Stimulated activated naive B cell treated with anti-CD40 and anti-IgM and Interleukin-4, amounts not matched to agents 10 μg/mL and 1 μg/mL and 100 μg/mL, for 72 hours (primary cell): ENCODE measurements around the gene CDC6.
"Not testable (repeated sequence)": the region's sequence is repeated elsewhere in the genome, so short reads cannot be mapped to it uniquely, and the experiment has no call there.

ENCODE experiments used
- ATAC-seq, 2 donors: fragments of 150-1000 bp; cut with Tn5 transposase; replicated peaks; 2 replicates each; pipeline ENCODE4 v1.10.0; 2021; ENCODE audit warnings: moderate library complexity in 1 of 2
- DNase-seq: peaks from one replicate; pipeline ENCODE4 v3.0.0; 2021
- H3K27ac Mint-ChIP-seq: one replicate; pipeline ENCODE4 v1.8.0; 2022; ENCODE audit warnings: mild to moderate bottlenecking, mixed read lengths
- H3K27me3 Mint-ChIP-seq, 2 donors: one replicate each; pipeline ENCODE4 v1.8.0; 2022; ENCODE audit warnings: mixed read lengths in 2 of 2
- H3K36me3 Mint-ChIP-seq, 2 donors: one replicate each; pipeline ENCODE4 v1.8.0; 2022; ENCODE audit warnings: mixed read lengths in 2 of 2, mild to moderate bottlenecking in 1 of 2
- H3K4me1 Mint-ChIP-seq, 2 donors: one replicate each; pipeline ENCODE4 v1.8.0; 2022; ENCODE audit warnings: mixed read lengths in 2 of 2, mild to moderate bottlenecking in 1 of 2
- H3K4me3 Mint-ChIP-seq, 2 donors: one replicate each; pipeline ENCODE4 v1.8.0; 2022; ENCODE audit warnings: mild to moderate bottlenecking in 2 of 2, mixed read lengths in 2 of 2, moderate library complexity in 1 of 2
- H3K9me3 Mint-ChIP-seq, 2 donors: one replicate each; pipeline ENCODE4 v1.8.0; 2022; ENCODE audit warnings: mixed read lengths in 2 of 2, mild to moderate bottlenecking in 1 of 2

CDC6 gene

GRCh38 chr17:40299159-40299757 lies 11.6 kb downstream of the CDC6 start:
- not testable (repeated sequence) for H3K9me3 Mint-ChIP-seq, H3K27ac Mint-ChIP-seq, H3K27me3 Mint-ChIP-seq, H3K4me1 Mint-ChIP-seq, DNase-seq, ATAC-seq, H3K4me3 Mint-ChIP-seq
- peaks cover 23 to 39% of the 10 kb centered on the region in 2 donors for H3K36me3 Mint-ChIP-seq

- Mint-ChIP-seq H3K4me3 (no peak overlapping the region), H3K27me3 (no peaks in the 10 kb centered on the region), H3K9me3 (no peaks in the 10 kb centered on the region), H3K27ac (no peak overlapping the region), H3K4me1 (peaks cover 7 to 8% of the 10 kb centered on the region in 2 donors), H3K36me3 (peaks cover 20 to 31% of the 10 kb centered on the region in 2 donors)
- ATAC-seq: no peak
- DNase-seq: no peak
Observed at GRCh38 chr17:40301315-40301714, 13.6 kb downstream of the CDC6 start.

GRCh38 chr17:40303009-40303657 lies 15.5 kb downstream of the CDC6 start:
- H3K36me3 Mint-ChIP-seq: peaks cover 17 to 21% of the 10 kb centered on the region in 2 donors
- H3K9me3 Mint-ChIP-seq: no peaks in the 10 kb centered on the region
- DNase-seq (no peak), ATAC-seq (peak; percentile 74 to 79)
- H3K4me3 Mint-ChIP-seq: no peak overlapping the region
- H3K27ac Mint-ChIP-seq: no peak overlapping the region
- no peaks in the 10 kb centered on the region for H3K27me3 Mint-ChIP-seq
- peaks cover 8 to 11% of the 10 kb centered on the region in 2 donors for H3K4me1 Mint-ChIP-seq

DNA sequence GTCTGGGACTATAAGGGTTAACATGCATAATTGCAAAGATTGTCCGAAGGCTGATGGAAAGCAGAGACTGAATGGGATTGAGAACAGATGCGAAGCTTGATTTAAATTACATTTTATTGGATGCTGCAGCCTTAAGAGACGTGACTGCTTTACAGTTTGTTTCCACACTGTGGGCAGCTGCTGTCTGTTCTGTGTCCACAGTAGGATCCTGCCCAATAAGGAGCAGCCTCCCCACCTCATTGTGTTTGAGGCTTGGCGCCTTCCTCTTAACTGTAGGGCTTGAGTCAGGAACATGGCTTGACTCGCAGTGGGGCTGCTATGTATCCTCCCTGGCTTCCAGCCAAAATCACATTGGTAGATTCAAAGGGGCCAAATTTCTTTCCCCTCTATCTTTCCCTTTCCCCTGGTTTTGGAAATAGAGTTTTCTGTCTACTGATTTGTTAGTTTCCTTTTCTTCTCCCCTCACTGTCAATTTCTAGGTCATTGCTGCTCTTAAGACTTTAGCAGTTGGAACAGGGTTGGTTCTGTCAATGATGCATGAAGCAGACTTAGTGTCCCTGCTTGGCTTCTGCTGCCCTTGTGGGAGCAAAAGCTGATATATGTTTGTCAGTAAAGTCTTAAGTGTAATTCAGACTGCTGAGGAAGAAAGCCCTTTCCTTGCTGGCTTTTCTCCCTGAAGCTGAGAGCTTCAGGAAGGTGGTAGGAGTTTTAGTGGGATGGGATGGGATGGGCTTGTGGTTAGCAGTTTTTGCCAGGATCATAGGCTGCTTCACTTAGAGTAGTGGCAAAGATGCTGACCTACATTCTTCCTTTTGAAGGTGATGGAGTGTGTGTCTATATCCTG lies 16.3 kb downstream of the CDC6 start:
- Mint-ChIP-seq H3K4me1 (peaks cover 8 to 11% of the 10 kb centered on the region in 2 donors), H3K4me3 (no peak overlapping the region), H3K9me3 (no peaks in the 10 kb centered on the region), H3K36me3 (peaks cover 14 to 18% of the 10 kb centered on the region in 2 donors), H3K27me3 (no peaks in the 10 kb centered on the region), H3K27ac (no peak overlapping the region)
- ATAC-seq (no peak), DNase-seq (no peak)

- not testable (repeated sequence) for H3K27me3 Mint-ChIP-seq, H3K9me3 Mint-ChIP-seq, DNase-seq, ATAC-seq, H3K27ac Mint-ChIP-seq, H3K4me3 Mint-ChIP-seq
- H3K36me3 Mint-ChIP-seq: peaks cover 10 to 15% of the 10 kb centered on the region in 2 donors
- H3K4me1 Mint-ChIP-seq: peaks cover 8 to 11% of the 10 kb centered on the region in 2 donors
Observed at GRCh38 chr17:40304552-40304863, 16.8 kb downstream of the CDC6 start.

DNA sequence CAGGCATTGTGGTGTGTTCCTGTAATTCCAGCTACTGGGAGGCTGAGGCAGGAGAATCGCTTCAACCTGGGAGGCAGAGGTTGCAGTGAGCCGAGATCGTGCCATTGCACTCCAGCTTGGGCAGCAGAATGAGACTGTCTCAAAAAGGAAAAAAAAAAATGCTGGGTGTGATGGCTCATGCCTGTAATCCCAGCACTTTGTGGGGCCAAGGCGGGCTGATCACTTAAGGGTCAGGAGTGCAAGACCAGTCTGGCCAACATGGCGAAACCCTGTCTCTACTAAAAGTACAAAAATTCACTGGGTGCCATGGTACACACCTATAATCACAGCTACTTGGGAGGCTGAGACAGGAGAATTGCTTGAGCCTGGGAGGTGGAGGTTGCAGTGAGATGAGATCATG lies 17.2 kb downstream of the CDC6 start:
- not testable (repeated sequence) for H3K9me3 Mint-ChIP-seq, DNase-seq, H3K27me3 Mint-ChIP-seq, H3K4me3 Mint-ChIP-seq, H3K27ac Mint-ChIP-seq, ATAC-seq
- H3K36me3 Mint-ChIP-seq: peaks cover 9 to 15% of the 10 kb centered on the region in 2 donors
- peaks cover 8 to 11% of the 10 kb centered on the region in 2 donors for H3K4me1 Mint-ChIP-seq

DNA sequence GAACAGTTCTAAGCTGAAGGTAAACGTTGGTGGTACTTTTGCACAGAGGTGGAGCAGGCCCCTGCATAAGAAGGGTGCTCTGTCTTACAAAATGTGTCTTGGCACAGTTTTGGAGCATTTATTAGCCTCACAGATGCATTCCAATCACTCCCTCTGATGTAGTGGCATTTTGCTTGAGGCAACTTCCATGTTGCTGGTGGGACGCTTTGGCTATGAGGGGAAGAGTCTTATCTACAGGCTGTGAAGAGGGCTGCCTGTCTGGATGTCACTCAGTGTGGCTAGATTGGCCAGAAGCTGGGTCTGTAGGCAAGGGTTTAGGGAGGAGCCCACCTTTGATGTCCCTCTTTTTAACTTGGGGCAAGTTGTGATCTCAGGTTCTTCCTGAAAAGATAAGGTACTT lies 18.7 kb downstream of the CDC6 start:
- no peak for DNase-seq
- no peak overlapping the region for H3K27ac Mint-ChIP-seq
- ATAC-seq: no peak
- no peaks in the 10 kb centered on the region for H3K9me3 Mint-ChIP-seq
- no peak overlapping the region for H3K4me3 Mint-ChIP-seq
- H3K27me3 Mint-ChIP-seq: no peaks in the 10 kb centered on the region
- H3K4me1 Mint-ChIP-seq: peaks cover 8 to 24% of the 10 kb centered on the region in 2 donors
- H3K36me3 Mint-ChIP-seq: peaks cover 8 to 14% of the 10 kb centered on the region in 2 donors

DNA sequence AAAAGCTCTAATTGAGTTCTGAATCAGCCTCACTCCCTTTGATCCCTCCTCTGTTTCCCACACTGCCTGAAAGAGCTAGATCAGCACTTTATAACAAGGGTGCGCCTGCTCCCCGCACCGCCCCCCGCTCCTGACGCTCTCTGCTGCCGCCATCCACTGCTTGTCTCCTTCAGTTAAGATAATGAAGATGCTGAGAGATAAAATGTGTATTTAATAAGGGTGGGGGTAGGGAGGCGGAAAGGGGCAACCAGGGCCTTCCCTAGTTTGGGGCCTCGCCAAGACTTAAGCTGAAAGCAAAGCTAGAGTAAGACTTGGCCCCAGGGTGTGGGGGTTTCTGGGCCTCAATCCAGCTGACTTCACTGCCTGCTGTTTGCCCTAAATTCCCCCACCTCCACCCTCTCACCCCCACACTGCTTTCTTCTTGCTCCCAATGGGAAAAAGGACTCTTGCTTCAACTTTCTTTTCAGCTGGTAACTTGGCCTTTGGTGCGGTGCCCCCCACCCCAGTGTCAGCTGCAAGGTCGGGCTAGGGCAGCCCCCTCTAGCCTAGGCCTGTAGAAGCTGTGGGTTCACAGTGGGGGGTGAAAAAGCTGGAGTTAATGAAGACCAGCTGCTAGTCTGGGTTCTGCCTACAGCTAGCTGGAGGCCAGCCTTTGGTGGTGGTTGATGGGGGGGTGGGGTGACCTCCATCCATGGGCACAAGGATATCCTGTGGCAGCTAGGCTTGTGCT lies 19.5 kb downstream of the CDC6 start:
- H3K27me3 Mint-ChIP-seq: no peaks in the 10 kb centered on the region
- H3K36me3 Mint-ChIP-seq: peaks cover 7 to 11% of the 10 kb centered on the region in 2 donors
- peaks cover 8 to 32% of the 10 kb centered on the region in 2 donors for H3K4me1 Mint-ChIP-seq
- no peaks in the 10 kb centered on the region for H3K9me3 Mint-ChIP-seq
- ATAC-seq: no peak
- DNase-seq: no peak
- no peak overlapping the region for H3K4me3 Mint-ChIP-seq
- H3K27ac Mint-ChIP-seq: no peak overlapping the region

DNA sequence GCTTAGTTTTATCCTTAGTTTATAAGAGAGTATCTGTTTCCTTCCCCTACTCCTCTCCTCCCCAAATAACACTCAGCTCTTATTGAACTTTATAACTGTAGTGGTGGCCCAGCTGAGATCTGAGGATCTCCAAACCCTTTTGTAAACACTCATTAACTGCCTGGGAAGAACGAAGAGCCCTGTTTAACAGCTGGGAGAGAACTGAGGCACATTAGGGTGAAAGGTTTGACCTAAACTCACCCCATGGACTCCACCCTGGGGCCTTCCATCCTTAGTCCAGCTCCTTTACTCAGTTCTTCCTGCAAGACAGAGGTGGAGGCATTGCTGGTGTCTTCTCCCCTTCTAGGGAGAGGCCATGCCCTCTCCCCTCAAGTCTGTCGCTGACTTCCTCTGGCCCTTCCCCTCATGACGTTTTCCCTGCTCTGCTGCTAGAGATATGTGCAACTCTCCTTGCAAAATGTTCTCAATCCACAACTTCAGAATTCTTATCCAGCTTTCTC lies 20.1 kb downstream of the CDC6 start:
- Mint-ChIP-seq H3K27ac (no peak overlapping the region), H3K36me3 (peaks cover 4 to 11% of the 10 kb centered on the region in 2 donors), H3K27me3 (no peaks in the 10 kb centered on the region), H3K9me3 (no peaks in the 10 kb centered on the region), H3K4me1 (peaks cover 8 to 38% of the 10 kb centered on the region in 2 donors), H3K4me3 (no peak overlapping the region)
- ATAC-seq (no peak), DNase-seq (no peak)

GRCh38 chr17:40309031-40309948 lies 21.6 kb downstream of the CDC6 start, which contains the start of gene RARA:
RARA (plus strand) TSS chr17:40309180; CDS start chr17:40331219, 22,039 bp downstream.
- Mint-ChIP-seq H3K9me3 (no peaks in the 10 kb centered on the region), H3K27me3 (no peaks in the 10 kb centered on the region), H3K27ac (peak within 1 kb of the TSS; percentile 68), H3K36me3 (peaks cover 0 to under 1% of the 10 kb centered on the region in 2 donors), H3K4me1 (peaks cover 0 to 41% of the 10 kb centered on the region in 2 donors), H3K4me3 (no peak within 1 kb of the TSS)
- peak; percentile 61 to 64 for ATAC-seq
- DNase-seq: no peak

GRCh38 chr17:40309949-40310510 lies 22.4 kb downstream of the CDC6 start:
- H3K36me3 Mint-ChIP-seq: no peaks in the 10 kb centered on the region
- peak overlapping the region; percentile 9 for H3K27ac Mint-ChIP-seq
- no peak overlapping the region for H3K4me3 Mint-ChIP-seq
- no peaks in the 10 kb centered on the region for H3K9me3 Mint-ChIP-seq
- peaks cover 0 to 47% of the 10 kb centered on the region in 2 donors for H3K4me1 Mint-ChIP-seq
- no peak for DNase-seq
- no peaks in the 10 kb centered on the region for H3K27me3 Mint-ChIP-seq
- no peak for ATAC-seq

DNA sequence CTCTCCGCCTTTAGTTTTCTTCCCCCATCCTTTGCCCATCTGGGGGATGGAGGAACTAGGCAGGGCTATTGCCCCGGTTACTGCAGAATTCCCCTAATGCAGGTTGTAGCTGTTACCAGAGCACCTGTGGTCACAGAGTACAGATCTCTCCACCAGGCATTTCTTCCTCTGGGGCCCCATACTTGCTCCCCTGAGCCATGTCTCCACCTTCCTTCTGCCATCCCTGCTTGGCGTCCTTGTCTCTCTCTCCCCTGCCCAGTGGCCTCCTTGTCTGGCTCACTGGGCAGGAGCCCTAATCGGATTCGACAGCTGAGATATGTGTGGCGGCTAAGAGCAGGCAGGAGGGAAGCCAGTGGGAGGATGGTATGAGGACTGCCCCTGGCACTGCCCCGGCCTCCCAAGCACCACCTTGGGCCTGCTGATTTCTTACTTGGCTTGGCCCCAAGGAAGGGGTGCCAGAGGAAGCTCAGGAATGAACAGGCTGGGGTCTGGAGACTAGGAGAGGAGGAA lies 23.3 kb downstream of the CDC6 start:
- no peak for DNase-seq
- no peaks in the 10 kb centered on the region for H3K9me3 Mint-ChIP-seq
- peak overlapping the region in 1 of 2 donors; percentile 28 for H3K4me3 Mint-ChIP-seq
- ATAC-seq: peak; percentile 42 to 50
- no peaks in the 10 kb centered on the region for H3K27me3 Mint-ChIP-seq
- peaks cover 0 to 56% of the 10 kb centered on the region in 2 donors for H3K4me1 Mint-ChIP-seq
- H3K27ac Mint-ChIP-seq: peak overlapping the region; percentile 53
- H3K36me3 Mint-ChIP-seq: no peaks in the 10 kb centered on the region

- ATAC-seq (no peak), DNase-seq (no peak)
- H3K4me3 Mint-ChIP-seq: peak overlapping the region in 1 of 2 donors; percentile 49
- H3K9me3 Mint-ChIP-seq: no peaks in the 10 kb centered on the region
- peaks cover 0 to 60% of the 10 kb centered on the region in 2 donors for H3K4me1 Mint-ChIP-seq
- H3K27me3 Mint-ChIP-seq: no peaks in the 10 kb centered on the region
- no peaks in the 10 kb centered on the region for H3K36me3 Mint-ChIP-seq
- H3K27ac Mint-ChIP-seq: peak overlapping the region; percentile 32
Observed at GRCh38 chr17:40311575-40311974, 23.9 kb downstream of the CDC6 start.
